Stimulated activated CD8-positive, alpha-beta memory T cell treated with anti-CD3 and anti-CD28 coated beads, Interleukin-4, amount 100 ng/mL, for 1 hour (primary cell): ENCODE results near the gene WDCP.

Source experiments
- DNase-seq, 2 donors: peaks; one replicate each; pipeline ENCODE4 v3.0.0-alpha.2; 2020; ENCODE audit warnings: low read depth in 2 of 2, low spot score in 1 of 2

Gene WDCP

GRCh38 chr2:23994567-23994966, 52.6 kb downstream of the WDCP start:
- DNase-seq = no peak

- no peak for DNase-seq
Observed at GRCh38 chr2:23993736-23994269, 53.4 kb downstream of the WDCP start.

- no peak for DNase-seq
Observed at GRCh38 chr2:23992931-23993330, 54.3 kb downstream of the WDCP start.

- no peak for DNase-seq
Observed at GRCh38 chr2:23988371-23988770, 58.8 kb downstream of the WDCP start.
